GM21360 (cell line): ENCODE data around the gene SYNJ2.

Experiments
- ATAC-seq: cut with Tn5 transposase; IDR thresholded peaks from one replicate; pipeline ENCODE4 v1.9.1; 2021; ENCODE audit warnings: mild to moderate bottlenecking, moderate library complexity; ENCODE audit not compliant: unreplicated experiment

The SYNJ2 gene

GRCh38 chr6:158071121-158072082, 89.7 kb downstream of the SYNJ2 start:
- no peak for ATAC-seq

- ATAC-seq, result no peak
These were observed 90.5 kb downstream of the SYNJ2 start for GRCh38 chr6:158072083-158072721.

GRCh38 chr6:158073776-158074175, 92.1 kb downstream of the SYNJ2 start:
- ATAC-seq, result no peak

GRCh38 chr6:158076548-158076947, 94.9 kb downstream of the SYNJ2 start:
- ATAC-seq, result no peak

GRCh38 chr6:158077676-158078075, 96.0 kb downstream of the SYNJ2 start:
- ATAC-seq, result no peak

GRCh38 chr6:158078320-158078719, 96.7 kb downstream of the SYNJ2 start:
- ATAC-seq, result no peak

- no peak for ATAC-seq
These were observed 99.4 kb downstream of the SYNJ2 start for GRCh38 chr6:158080849-158081656.

GRCh38 chr6:158081657-158081935, 99.9 kb downstream of the SYNJ2 start:
- ATAC-seq, result no peak

GRCh38 chr6:158083455-158084325, 102.0 kb downstream of the SYNJ2 start:
- ATAC-seq, result no peak

GRCh38 chr6:158085261-158086053, 103.8 kb downstream of the SYNJ2 start:
- ATAC-seq, result no peak

GRCh38 chr6:158086054-158086503, 104.4 kb downstream of the SYNJ2 start:
- ATAC-seq, result no peak

- ATAC-seq, result no peak
These were observed 105.0 kb downstream of the SYNJ2 start for GRCh38 chr6:158086504-158087223.

GRCh38 chr6:158087224-158087867, 105.7 kb downstream of the SYNJ2 start:
- ATAC-seq, result no peak

GRCh38 chr6:158092806-158093205, 111.1 kb downstream of the SYNJ2 start:
- ATAC-seq, result no peak

GRCh38 chr6:158095031-158095430, 113.4 kb downstream of the SYNJ2 start:
- ATAC-seq, result no peak

GRCh38 chr6:158095671-158096070, 114.0 kb downstream of the SYNJ2 start:
- no peak for ATAC-seq

GRCh38 chr6:158103228-158103627, 121.6 kb downstream of the SYNJ2 start:
- no peak for ATAC-seq

- no peak for ATAC-seq
These were observed 123.0 kb downstream of the SYNJ2 start for GRCh38 chr6:158104696-158105095.

GRCh38 chr6:158109748-158110147, 128.1 kb downstream of the SYNJ2 start:
- ATAC-seq, result no peak
